CD4-positive, alpha-beta memory T cell (primary cell): Measurements from ENCODE around the gene SIRT5. TPM values are rescaled to one million over a fixed set of nuclear protein-coding genes. Genes with fewer than 3 reads are reported as not detected.
A peak's percentile ranks its signal among the peaks of the same experiment; 100 is the strongest.

Experiments
- CTCF ChIA-PET: fragments of 350-600 bp; sonication (Branson Sonifier 250); formaldehyde crosslinking; loops from one replicate; lab custom pipeline; 2021; ENCODE audit warnings: inconsistent platforms; ENCODE audit not compliant: partially characterized antibody; lab: Charles Lee
- POLR2A ChIA-PET: fragments of 350-600 bp; sonication (Branson Sonifier 250); formaldehyde crosslinking; loops from one replicate; lab custom pipeline; 2021; ENCODE audit not compliant: partially characterized antibody; lab: Charles Lee
- DNase-seq, 5 donors: peaks; one replicate each; pipeline versions ENCODE4 v3.0.0 to v3.0.0-alpha.2; 2020 to 2022; ENCODE audit warnings: mixed read lengths in 1 of 5
- H3K27ac ChIP-seq: one replicate; pipeline ENCODE4 v1.7.0; 2013; ENCODE audit warnings: low read depth, low read length
- H3K27me3 ChIP-seq: 2 replicates; pipeline ENCODE4 v1.7.0; 2013; ENCODE audit warnings: mild to moderate bottlenecking, low read length, moderate library complexity; ENCODE audit not compliant: insufficient read depth
- H3K36me3 ChIP-seq: 2 replicates; pipeline ENCODE4 v1.7.0; 2013; ENCODE audit warnings: mild to moderate bottlenecking, low read length, moderate library complexity; ENCODE audit not compliant: insufficient read depth
- H3K4me1 ChIP-seq: 2 replicates; pipeline ENCODE4 v1.7.0; 2013; ENCODE audit warnings: mild to moderate bottlenecking, low read length, moderate library complexity; ENCODE audit not compliant: insufficient read depth
- H3K4me3 ChIP-seq, 2 donors: one replicate each; pipeline ENCODE4 v1.7.0; 2013; ENCODE audit warnings: low read length in 2 of 2, mild to moderate bottlenecking in 1 of 2
- H3K9me3 ChIP-seq, 2 donors: one replicate each; pipeline ENCODE4 v1.7.0; 2013; ENCODE audit warnings: low read length in 2 of 2, control low read depth in 1 of 2; ENCODE audit not compliant: control insufficient read depth in 1 of 2
- H3K27ac Mint-ChIP-seq, 7 donors: one replicate each; pipeline ENCODE4 v1.8.0; 2020 to 2021; ENCODE audit warnings: mixed read lengths in 7 of 7, mild to moderate bottlenecking in 6 of 7, inconsistent platforms in 3 of 7, moderate library complexity in 3 of 7
- H3K27me3 Mint-ChIP-seq, 2 donors: one replicate each; pipeline ENCODE4 v1.8.0; 2020 to 2021; ENCODE audit warnings: mixed read lengths in 2 of 2
- H3K36me3 Mint-ChIP-seq, 2 donors: one replicate each; pipeline ENCODE4 v1.8.0; 2020 to 2021; ENCODE audit warnings: mixed read lengths in 2 of 2, inconsistent platforms in 1 of 2, mild to moderate bottlenecking in 1 of 2
- H3K4me1 Mint-ChIP-seq, 4 donors: one replicate each; pipeline ENCODE4 v1.8.0; 2020 to 2021; ENCODE audit warnings: mixed read lengths in 4 of 4, mild to moderate bottlenecking in 1 of 4
- H3K4me3 Mint-ChIP-seq, 8 donors: one replicate each; pipeline ENCODE4 v1.8.0; 2020 to 2021; ENCODE audit warnings: mixed read lengths in 8 of 8, mild to moderate bottlenecking in 7 of 8, moderate library complexity in 6 of 8, inconsistent platforms in 3 of 8
- H3K9me3 Mint-ChIP-seq, 8 donors: one replicate each; pipeline ENCODE4 v1.8.0; 2020 to 2021; ENCODE audit warnings: mixed read lengths in 8 of 8, mild to moderate bottlenecking in 5 of 8, inconsistent platforms in 3 of 8, moderate library complexity in 1 of 8
- intact Hi-C: fragments of 100-400 bp; cut with micrococcal nuclease; formaldehyde crosslinking; loops from one replicate; pipeline ENCODE4 v1.15.1; 2023
- polyA plus RNA-seq, 2 donors: library from polyadenylated mRNA; unstranded; fragments of 300-500 nt; fragmentation: Illumina TruSeq; gene quantifications; one replicate each; pipeline ENCODE4 v1.2.3, GENCODE V29; 2021
- total RNA-seq, 2 experiments: library from RNA; stranded (reverse); gene quantifications; one replicate each; pipeline ENCODE4 v1.2.3, GENCODE V29; 2021

Gene SIRT5
- total and polyA plus RNA-seq, 4 experiments from 2014 or later = 13.2 to 20.6 (median 17.9) TPM

DNA sequence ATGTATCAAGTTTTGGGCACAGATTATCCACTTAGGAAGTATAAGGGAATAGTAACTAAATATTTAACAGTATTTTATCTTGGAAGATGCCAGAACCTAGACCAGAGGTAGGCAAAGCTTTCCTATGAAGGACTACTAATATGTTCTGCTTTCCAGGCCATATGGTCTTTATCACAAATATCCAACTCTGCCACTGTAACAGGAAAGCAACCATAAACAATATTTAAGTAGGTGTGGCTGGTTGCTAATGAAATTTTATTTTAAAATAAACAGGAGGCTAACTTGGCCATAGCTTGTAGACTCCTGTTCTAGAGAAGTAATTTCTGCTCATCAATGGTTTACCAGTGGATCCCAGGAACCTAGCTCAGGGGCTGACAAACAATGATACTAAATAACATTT lies 80.1 kb downstream of the SIRT5 start:
- H3K9me3 Mint-ChIP-seq = peaks cover 0 to 1% (median 0%) of the 10 kb centered on the region in 8 donors
- peaks cover 12 to 37% (median 27%) of the 10 kb centered on the region in 4 donors for H3K4me1 Mint-ChIP-seq
- no peaks in the 10 kb centered on the region for H3K36me3 ChIP-seq
- H3K27ac ChIP-seq = no peak overlapping the region
- no peaks in the 10 kb centered on the region for H3K27me3 ChIP-seq
- no peaks in the 10 kb centered on the region for H3K27me3 Mint-ChIP-seq
- H3K36me3 Mint-ChIP-seq = peaks cover 20 to 33% of the 10 kb centered on the region in 2 donors
- H3K27ac Mint-ChIP-seq = no peak overlapping the region
- DNase-seq = no peak
- H3K4me1 ChIP-seq = peaks cover 9% of the 10 kb centered on the region
- intact Hi-C loops = loop anchor here (5.0 kb wide), 1 partner anchor 33 kb away; no protein-coding TSS in a partner anchor
- CTCF ChIA-PET = interaction anchor here (1.1 to 1.3 kb wide), 2 partner anchors 10 to 121 kb away, joined by 3 read pairs; no protein-coding TSS in a partner anchor
- no peaks in the 10 kb centered on the region for H3K9me3 ChIP-seq
- POLR2A ChIA-PET = interaction anchor here (0.6 to 1.3 kb wide), 3 partner anchors 27 to 58 kb away, joined by 3 read pairs; no protein-coding TSS in a partner anchor
- no peak overlapping the region for H3K4me3 ChIP-seq
- H3K4me3 Mint-ChIP-seq = no peak overlapping the region

DNA sequence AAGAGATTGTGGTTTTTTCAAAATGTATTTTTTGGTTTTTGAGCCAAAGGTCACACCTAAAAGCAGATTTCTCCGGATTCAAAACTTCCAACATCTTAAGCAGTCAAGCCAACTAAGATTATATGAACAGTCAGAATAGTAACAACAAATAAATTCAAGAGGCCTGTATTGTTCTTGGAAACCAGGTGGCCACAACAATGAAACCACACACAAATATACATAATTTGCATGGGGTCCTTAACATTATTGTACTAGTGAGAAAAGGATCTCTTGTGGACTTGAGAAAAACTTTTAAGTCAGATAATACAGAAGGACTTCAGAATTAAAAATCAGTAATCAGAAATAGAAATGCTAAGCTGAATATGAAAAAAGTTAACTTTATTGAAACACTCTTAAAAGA lies 81.3 kb downstream of the SIRT5 start:
- Histone ChIP-seq H3K4me1 (peaks cover 20% of the 10 kb centered on the region), H3K27me3 (no peaks in the 10 kb centered on the region), H3K4me3 (no peak overlapping the region), H3K27ac (no peak overlapping the region), H3K9me3 (no peaks in the 10 kb centered on the region), H3K36me3 (no peaks in the 10 kb centered on the region)
- Mint-ChIP-seq H3K4me1 (peaks cover 15 to 49% (median 29%) of the 10 kb centered on the region in 4 donors), H3K36me3 (peaks cover 16 to 30% of the 10 kb centered on the region in 2 donors), H3K4me3 (no peak overlapping the region), H3K9me3 (peaks cover 0 to 1% (median 0%) of the 10 kb centered on the region in 8 donors), H3K27ac (no peak overlapping the region), H3K27me3 (no peaks in the 10 kb centered on the region)
- POLR2A ChIA-PET = interaction anchor here (1.1 kb wide), 1 partner anchor 11 kb away, joined by 3 read pairs; no protein-coding TSS in a partner anchor
- intact Hi-C loops = no loop called here
- CTCF ChIA-PET = interaction anchor here (1.1 to 1.3 kb wide), 2 partner anchors 9 to 120 kb away, joined by 3 read pairs; no protein-coding TSS in a partner anchor
- no peak for DNase-seq

DNA sequence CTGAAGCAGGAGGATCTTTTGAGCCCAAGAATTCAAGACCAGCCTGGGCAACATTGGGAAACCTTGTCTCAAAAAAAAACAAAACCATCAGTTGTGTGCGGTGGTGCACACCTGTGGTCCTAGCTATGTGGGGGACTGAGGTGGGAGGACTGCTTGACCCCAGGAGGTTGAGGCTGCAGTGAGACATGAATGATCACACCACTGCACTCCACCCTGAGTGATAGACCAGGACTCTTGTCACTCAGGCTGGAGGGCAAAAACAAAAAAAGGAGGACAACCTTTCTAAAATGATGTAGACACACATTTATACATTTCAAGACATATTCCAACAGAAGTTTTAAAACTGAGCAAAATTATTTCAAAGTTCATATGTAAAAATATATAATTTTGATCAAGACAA lies 85.9 kb downstream of the SIRT5 start:
- POLR2A ChIA-PET = interaction anchor here (0.8 to 2.0 kb wide), 5 partner anchors 21 to 52 kb away, joined by 3 to 5 read pairs (median 3); partner anchors contain the start of genes NOL7 and RANBP9
- intact Hi-C loops = loop anchor here (5.0 kb wide), 1 partner anchor 37 kb away; no protein-coding TSS in a partner anchor
- H3K27ac Mint-ChIP-seq = peak overlapping the region in 2 of 7 donors; percentile 32 to 57

DNA sequence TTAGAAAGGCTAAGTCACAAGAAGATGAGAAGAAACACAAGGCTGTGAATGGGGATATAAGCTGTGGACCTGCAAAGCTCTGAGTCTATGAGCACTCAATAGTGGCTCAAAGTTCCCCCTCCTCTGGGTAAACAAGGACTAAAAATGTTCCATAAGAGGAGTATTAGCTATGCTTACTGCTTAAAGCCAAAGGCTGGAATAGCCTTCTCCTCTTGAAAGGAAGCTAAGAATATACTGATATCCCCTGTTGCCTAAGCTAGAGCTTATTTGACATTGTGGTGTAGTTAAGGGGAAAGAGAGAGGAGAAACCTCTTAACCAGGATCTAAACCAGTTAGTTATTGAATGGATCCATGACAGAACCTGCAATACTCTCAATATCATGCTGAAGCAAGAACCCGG lies 86.5 kb downstream of the SIRT5 start:
- peak overlapping the region in 4 of 8 donors; percentile 10 to 37 (median 15) for H3K4me3 Mint-ChIP-seq
- peaks cover 7 to 11% of the 10 kb centered on the region in 2 donors for H3K36me3 Mint-ChIP-seq
- ChIA-PET CTCF (interaction anchor here (1.2 kb wide), 1 partner anchor 12 kb away, joined by 3 read pairs; no protein-coding TSS in a partner anchor), POLR2A (interaction anchor here (0.8 to 1.9 kb wide), 4 partner anchors 20 to 51 kb away, joined by 3 to 5 read pairs (median 3); partner anchors contain the start of gene RANBP9)
- no peak overlapping the region for H3K27ac ChIP-seq
- peaks cover 54 to 84% (median 68%) of the 10 kb centered on the region in 4 donors for H3K4me1 Mint-ChIP-seq
- H3K9me3 Mint-ChIP-seq = no peaks in the 10 kb centered on the region
- H3K27ac Mint-ChIP-seq = peak overlapping the region in 4 of 7 donors; percentile 3 to 71 (median 18)
- H3K4me3 ChIP-seq = no peak overlapping the region
- H3K4me1 ChIP-seq = peaks cover 69% of the 10 kb centered on the region
- no peak for DNase-seq
- H3K27me3 ChIP-seq = no peaks in the 10 kb centered on the region
- H3K9me3 ChIP-seq = no peaks in the 10 kb centered on the region
- intact Hi-C loops = loop anchor here (5.0 kb wide), 1 partner anchor 36 kb away; no protein-coding TSS in a partner anchor
- no peaks in the 10 kb centered on the region for H3K27me3 Mint-ChIP-seq
- H3K36me3 ChIP-seq = no peaks in the 10 kb centered on the region

More for the DNA sequence above, 85.9 kb downstream of the SIRT5 start:
- Histone ChIP-seq H3K9me3 (no peaks in the 10 kb centered on the region), H3K27me3 (no peaks in the 10 kb centered on the region), H3K27ac (no peak overlapping the region), H3K4me1 (peaks cover 63% of the 10 kb centered on the region), H3K36me3 (no peaks in the 10 kb centered on the region), H3K4me3 (no peak overlapping the region)
- DNase-seq = no peak
- Mint-ChIP-seq H3K4me1 (peaks cover 52 to 82% (median 67%) of the 10 kb centered on the region in 4 donors), H3K27me3 (no peaks in the 10 kb centered on the region), H3K36me3 (peaks cover 10 to 13% of the 10 kb centered on the region in 2 donors), H3K9me3 (no peaks in the 10 kb centered on the region), H3K4me3 (peak overlapping the region in 3 of 8 donors; percentile 8 to 51 (median 47))
- CTCF ChIA-PET = interaction anchor here (1.2 kb wide), 1 partner anchor 11 kb away, joined by 3 read pairs; no protein-coding TSS in a partner anchor

DNA sequence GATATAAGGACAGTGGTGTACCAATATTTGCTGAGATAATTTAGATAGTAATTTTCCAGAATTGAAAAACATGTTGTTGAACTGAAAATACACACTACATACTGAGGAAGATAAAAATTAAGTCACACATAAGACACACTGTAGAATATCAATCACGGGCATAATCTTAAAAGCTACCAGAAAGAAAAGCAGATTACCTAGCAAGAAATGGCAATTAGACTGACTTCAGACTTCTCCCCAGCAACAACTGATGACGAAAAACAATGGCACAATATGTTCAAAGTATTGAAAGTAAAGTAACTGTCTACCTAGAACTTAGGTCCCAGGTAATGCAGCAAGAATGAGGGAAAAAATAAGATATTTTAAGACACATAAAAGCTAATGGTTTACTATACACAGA lies 87.2 kb downstream of the SIRT5 start:
- H3K4me3 Mint-ChIP-seq = peak overlapping the region in 2 of 8 donors; percentile 31 to 57

DNA sequence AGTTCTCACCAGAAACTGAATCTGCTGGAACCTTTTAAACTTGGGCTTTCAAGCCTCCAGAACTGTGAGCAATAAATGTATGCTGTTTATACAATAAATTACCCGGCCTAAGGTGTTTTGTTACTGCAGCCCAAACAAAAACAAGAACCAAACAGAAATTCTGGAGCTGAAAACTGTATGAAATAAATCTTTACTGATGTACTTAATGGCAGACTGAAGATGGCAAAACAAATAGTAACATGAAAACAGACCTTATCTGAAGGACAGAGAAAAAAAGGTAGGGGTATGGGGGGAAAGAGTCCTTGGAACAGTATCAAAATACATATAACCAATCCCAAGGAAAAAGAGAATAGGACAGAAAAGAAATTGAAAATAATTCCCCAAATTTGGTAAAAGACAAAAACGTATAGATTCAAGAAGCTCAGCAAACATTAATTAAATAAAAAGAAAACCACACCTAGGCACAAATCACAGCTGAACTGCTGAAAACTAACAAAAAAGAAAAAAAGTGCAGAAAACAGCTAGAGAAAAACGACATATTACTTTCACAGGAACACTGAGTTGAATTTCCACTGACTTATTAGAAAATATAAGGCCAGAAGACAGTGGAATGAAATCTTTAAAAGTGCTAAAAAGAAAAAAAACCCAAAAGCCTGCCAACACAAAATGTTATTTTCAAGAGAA lies 88.4 kb downstream of the SIRT5 start:
- Histone ChIP-seq H3K36me3 (no peaks in the 10 kb centered on the region), H3K27me3 (no peaks in the 10 kb centered on the region), H3K27ac (no peak overlapping the region), H3K9me3 (no peaks in the 10 kb centered on the region), H3K4me3 (no peak overlapping the region), H3K4me1 (peaks cover 88% of the 10 kb centered on the region)
- H3K27me3 Mint-ChIP-seq = no peaks in the 10 kb centered on the region
- H3K9me3 Mint-ChIP-seq = no peaks in the 10 kb centered on the region
- ChIA-PET CTCF (no interaction called here), POLR2A (no interaction called here)
- intact Hi-C loops = loop anchor here (5.0 kb wide), 1 partner anchor 35 kb away; no protein-coding TSS in a partner anchor
- H3K27ac Mint-ChIP-seq = peak overlapping the region in 3 of 7 donors; percentile 0 to 3 (median 2)
- no peak for DNase-seq
- H3K4me3 Mint-ChIP-seq = peak overlapping the region in 6 of 8 donors; percentile 3 to 71 (median 54)
- H3K36me3 Mint-ChIP-seq = peaks cover 3 to 4% of the 10 kb centered on the region in 2 donors
- H3K4me1 Mint-ChIP-seq = peaks cover 63 to 92% (median 78%) of the 10 kb centered on the region in 4 donors

More for the DNA sequence above, 87.2 kb downstream of the SIRT5 start:
- no peak overlapping the region for H3K27ac ChIP-seq
- POLR2A ChIA-PET = no interaction called here
- no peaks in the 10 kb centered on the region for H3K27me3 ChIP-seq
- peaks cover 77% of the 10 kb centered on the region for H3K4me1 ChIP-seq
- no peaks in the 10 kb centered on the region for H3K9me3 Mint-ChIP-seq
- peak overlapping the region in 2 of 7 donors; percentile 8 to 33 for H3K27ac Mint-ChIP-seq
- peaks cover 5 to 8% of the 10 kb centered on the region in 2 donors for H3K36me3 Mint-ChIP-seq
- no peak overlapping the region for H3K4me3 ChIP-seq
- H3K27me3 Mint-ChIP-seq = no peaks in the 10 kb centered on the region
- intact Hi-C loops = loop anchor here (5.0 kb wide), 1 partner anchor 36 kb away; no protein-coding TSS in a partner anchor
- H3K9me3 ChIP-seq = no peaks in the 10 kb centered on the region
- no peak for DNase-seq
- CTCF ChIA-PET = no interaction called here
- H3K4me1 Mint-ChIP-seq = peaks cover 57 to 86% (median 71%) of the 10 kb centered on the region in 4 donors
- no peaks in the 10 kb centered on the region for H3K36me3 ChIP-seq
